Trophoblast cell (in vitro differentiated cells and primary cell): ENCODE results near the gene LRTM1.

Source experiments
- DNase-seq, 2 donors: peaks; one replicate each; pipeline ENCODE4 v3.0.0-alpha.2; 2016
- H2AFZ ChIP-seq: 2 replicates; pipeline ENCODE4 v1.6.1; 2013; ENCODE audit warnings: low read length, moderate library complexity, mild to moderate bottlenecking; ENCODE audit not compliant: insufficient read depth, poor library complexity
- H2AK5ac ChIP-seq: 2 replicates; pipeline ENCODE4 v1.6.1; 2013; ENCODE audit warnings: mild to moderate bottlenecking, low read length
- H2BK120ac ChIP-seq: 2 replicates; pipeline ENCODE4 v1.6.1; 2013; ENCODE audit warnings: low read length, mild to moderate bottlenecking, moderate library complexity; ENCODE audit not compliant: insufficient read depth, poor library complexity
- H2BK12ac ChIP-seq: 2 replicates; pipeline ENCODE4 v1.6.1; 2013; ENCODE audit warnings: mild to moderate bottlenecking, low read length, moderate library complexity
- H2BK5ac ChIP-seq: 2 replicates; pipeline ENCODE4 v1.6.1; 2013; ENCODE audit warnings: low read length, low read depth, moderate library complexity, mild to moderate bottlenecking; ENCODE audit not compliant: poor library complexity
- H3K14ac ChIP-seq: 2 replicates; pipeline ENCODE4 v1.6.1; 2013; ENCODE audit warnings: mild to moderate bottlenecking, low read length
- H3K18ac ChIP-seq: 2 replicates; pipeline ENCODE4 v1.6.1; 2013; ENCODE audit warnings: mild to moderate bottlenecking, low read length
- H3K23ac ChIP-seq: 2 replicates; pipeline ENCODE4 v1.6.1; 2013; ENCODE audit warnings: low read length
- H3K27ac ChIP-seq: 2 replicates; pipeline ENCODE4 v1.5.1; 2013; ENCODE audit warnings: low read depth, mild to moderate bottlenecking, inconsistent platforms, low read length, moderate library complexity
- H3K27me3 ChIP-seq: 2 replicates; pipeline ENCODE4 v1.6.1; 2013; ENCODE audit warnings: inconsistent platforms, mild to moderate bottlenecking, low read length, moderate library complexity; ENCODE audit not compliant: insufficient read depth
- H3K36me3 ChIP-seq, 2 experiments: 1 replicate in 1 of 2; 2 replicates in 1 of 2; pipeline ENCODE4 v1.6.1; 2013; ENCODE audit warnings: low read length in 2 of 2, mild to moderate bottlenecking in 2 of 2, moderate library complexity in 1 of 2; ENCODE audit not compliant: insufficient read depth in 2 of 2, control insufficient read depth in 1 of 2
- H3K4ac ChIP-seq: 2 replicates; pipeline ENCODE4 v1.6.1; 2013; ENCODE audit warnings: low read depth, mild to moderate bottlenecking, low read length, moderate library complexity
- H3K4me1 ChIP-seq, 2 experiments: 1 replicate in 1 of 2; 2 replicates in 1 of 2; pipeline ENCODE4 v1.6.1; 2013; ENCODE audit warnings: low read length in 2 of 2, mild to moderate bottlenecking in 2 of 2, moderate library complexity in 1 of 2; ENCODE audit not compliant: insufficient read depth in 2 of 2, control insufficient read depth in 1 of 2
- H3K4me2 ChIP-seq: 2 replicates; pipeline ENCODE4 v1.6.1; 2013; ENCODE audit warnings: inconsistent platforms, mild to moderate bottlenecking, low read length, moderate library complexity
- H3K4me3 ChIP-seq: 2 replicates; pipeline ENCODE4 v1.5.1; 2013; ENCODE audit warnings: mild to moderate bottlenecking, low read depth, low read length, inconsistent platforms
- H3K79me1 ChIP-seq: one replicate; pipeline ENCODE4 v1.6.1; 2013; ENCODE audit warnings: low read length
- H3K79me2 ChIP-seq: 2 replicates; pipeline ENCODE4 v1.6.1; 2013; ENCODE audit warnings: low read length, mild to moderate bottlenecking; ENCODE audit not compliant: control insufficient read depth, insufficient read depth, poor library complexity
- H3K9ac ChIP-seq: 2 replicates; pipeline ENCODE4 v1.6.1; 2013; ENCODE audit warnings: mild to moderate bottlenecking, low read length
- H3K9me3 ChIP-seq: 2 replicates; pipeline ENCODE4 v1.6.1; 2013; ENCODE audit warnings: low read depth, mild to moderate bottlenecking, control low read depth, inconsistent platforms, low read length; ENCODE audit not compliant: insufficient read depth
- H4K12ac ChIP-seq: 2 replicates; pipeline ENCODE4 v1.6.1; 2013; ENCODE audit warnings: low read depth, mild to moderate bottlenecking, low read length, moderate library complexity
- H4K8ac ChIP-seq: 2 replicates; pipeline ENCODE4 v1.6.1; 2013; ENCODE audit warnings: low read depth, mild to moderate bottlenecking, low read length, moderate library complexity
- H4K91ac ChIP-seq: one replicate; pipeline ENCODE4 v1.6.1; 2013; ENCODE audit warnings: low read depth, mild to moderate bottlenecking, low read length, moderate library complexity
- WGBS: extraction: QIAGEN DNeasy Blood & Tissue Kit; methylation state at CpG from one replicate; pipeline ENCODE4 v1.1.7; 2013; ENCODE audit warnings: missing lambda C conversion rate; ENCODE audit not compliant: insufficient read length, insufficient coverage; ENCODE audit errors: extremely low coverage; 5-methylcytosine and 5-hydroxymethylcytosine counted together

Gene LRTM1

DNA sequence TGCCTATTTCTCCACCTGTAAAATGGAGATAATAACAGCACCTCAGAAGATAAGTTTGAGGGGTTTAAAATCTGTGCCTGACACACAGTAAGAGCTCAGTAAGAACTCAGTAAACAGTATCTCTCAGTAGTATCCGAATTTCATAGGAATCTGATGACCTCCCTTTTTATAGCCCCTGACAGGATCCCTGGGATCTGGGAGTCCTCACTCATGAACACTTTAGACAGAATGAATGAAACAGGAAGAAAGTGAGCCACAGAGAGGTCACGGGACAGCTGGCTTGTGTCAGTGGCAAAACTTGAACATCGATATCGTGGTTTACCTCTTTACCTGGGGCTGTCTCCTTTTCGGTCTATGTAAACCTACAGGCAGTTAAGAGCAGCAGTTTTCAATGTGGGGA is 51.2 kb downstream of the LRTM1 start:
- H4K12ac ChIP-seq = no peak overlapping the region
- no peak overlapping the region for H2BK120ac ChIP-seq
- no peak overlapping the region for H2AFZ ChIP-seq
- no peaks in the 10 kb centered on the region for H3K9me3 ChIP-seq
- H2BK12ac ChIP-seq = peak overlapping the region; percentile 19
- H3K18ac ChIP-seq = no peak overlapping the region
- peaks cover 17 to 37% of the 10 kb centered on the region in 2 experiments for H3K4me1 ChIP-seq
- no peak overlapping the region for H3K9ac ChIP-seq
- H4K91ac ChIP-seq = peak overlapping the region; percentile 11
- H3K79me2 ChIP-seq = no peaks in the 10 kb centered on the region
- H2BK5ac ChIP-seq = no peak overlapping the region
- no CpG with 5 or more reads among the region's 5 CpGs for WGBS
- H3K4me3 ChIP-seq = no peak overlapping the region
- no peaks in the 10 kb centered on the region for H3K36me3 ChIP-seq
- no peak overlapping the region for H3K4ac ChIP-seq
- no peak for DNase-seq
- no peak overlapping the region for H3K14ac ChIP-seq
- H3K27ac ChIP-seq = peak overlapping the region; percentile 45
- no peak overlapping the region for H4K8ac ChIP-seq
- no peaks in the 10 kb centered on the region for H3K27me3 ChIP-seq
- no peak overlapping the region for H3K4me2 ChIP-seq
- no peak overlapping the region for H2AK5ac ChIP-seq
- peaks cover 39% of the 10 kb centered on the region for H3K79me1 ChIP-seq
- no peak overlapping the region for H3K23ac ChIP-seq

- Histone ChIP-seq H4K91ac (peak overlapping the region; percentile 97), H2AFZ (peak overlapping the region; percentile 1), H3K27me3 (no peaks in the 10 kb centered on the region), H3K4me3 (no peak overlapping the region), H3K79me1 (peaks cover 47% of the 10 kb centered on the region), H4K8ac (peak overlapping the region; percentile 72), H4K12ac (no peak overlapping the region), H3K9me3 (no peaks in the 10 kb centered on the region), H3K9ac (no peak overlapping the region), H3K4me1 (peaks cover 16 to 38% of the 10 kb centered on the region in 2 experiments), H2BK120ac (peak overlapping the region; percentile 85), H2BK5ac (peak overlapping the region; percentile 80), H3K4me2 (no peak overlapping the region), H2BK12ac (peak overlapping the region; percentile 34), H3K36me3 (no peaks in the 10 kb centered on the region), H3K23ac (no peak overlapping the region), H3K27ac (peak overlapping the region; percentile 80), H2AK5ac (peak overlapping the region; percentile 57), H3K4ac (peak overlapping the region; percentile 7), H3K18ac (peak overlapping the region; percentile 13), H3K14ac (peak overlapping the region; percentile 41), H3K79me2 (no peaks in the 10 kb centered on the region)
- no peak for DNase-seq
- WGBS = no CpG with 5 or more reads among the region's 8 CpGs
These were observed 52.1 kb downstream of the LRTM1 start for GRCh38 chr3:54875596-54876268.

DNA sequence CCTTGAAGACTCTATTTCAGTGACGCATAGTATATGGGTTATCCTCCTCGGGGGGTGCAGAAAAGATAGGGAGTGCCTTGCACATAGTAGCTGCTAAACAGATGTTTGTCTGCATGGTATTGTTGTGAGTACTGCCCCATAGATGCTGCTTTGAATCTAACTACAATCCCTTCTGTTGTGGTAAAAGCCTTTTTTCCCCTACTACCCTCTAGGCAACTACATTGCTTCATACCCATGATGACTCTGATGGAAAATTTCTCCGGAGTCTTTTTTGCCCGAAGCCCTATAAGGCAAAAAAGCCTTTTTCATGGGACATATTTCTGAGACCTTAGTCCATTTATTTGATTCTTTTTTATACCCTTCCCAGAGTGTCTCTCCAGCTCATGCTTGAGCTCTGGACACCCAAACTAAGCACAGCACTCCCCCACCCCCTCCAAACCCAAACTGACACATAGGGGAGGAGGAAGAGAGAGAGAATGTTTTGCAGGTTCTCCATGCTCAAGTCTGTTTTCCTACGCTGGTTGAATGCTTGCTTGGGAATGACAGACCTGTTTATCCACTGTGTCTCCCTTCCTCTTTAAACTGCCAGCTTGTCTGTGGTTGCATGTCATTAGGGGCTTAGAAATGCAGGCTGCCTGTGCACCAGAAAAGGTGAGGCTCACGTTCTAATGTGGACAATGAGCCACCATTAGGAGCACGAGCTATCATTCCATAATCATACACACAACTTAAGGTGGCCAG is 52.9 kb downstream of the LRTM1 start:
- no peak overlapping the region for H3K4me3 ChIP-seq
- WGBS = no CpG with 5 or more reads among the region's 7 CpGs
- peak overlapping the region; percentile 58 for H2BK12ac ChIP-seq
- H3K9ac ChIP-seq = no peak overlapping the region
- H4K8ac ChIP-seq = peak overlapping the region; percentile 72
- H2BK120ac ChIP-seq = peak overlapping the region; percentile 85
- no peaks in the 10 kb centered on the region for H3K27me3 ChIP-seq
- H3K14ac ChIP-seq = peak overlapping the region; percentile 51
- H2BK5ac ChIP-seq = peak overlapping the region; percentile 80
- H3K4me2 ChIP-seq = peak overlapping the region; percentile 20
- H2AFZ ChIP-seq = no peak overlapping the region
- H2AK5ac ChIP-seq = peak overlapping the region; percentile 57
- peaks cover 49% of the 10 kb centered on the region for H3K79me1 ChIP-seq
- peak overlapping the region; percentile 54 for H3K18ac ChIP-seq
- H3K27ac ChIP-seq = peak overlapping the region; percentile 80
- H3K23ac ChIP-seq = no peak overlapping the region
- DNase-seq = peak; percentile 83 to 92
- H4K12ac ChIP-seq = peak overlapping the region; percentile 47
- no peaks in the 10 kb centered on the region for H3K36me3 ChIP-seq
- H4K91ac ChIP-seq = peak overlapping the region; percentile 97
- peaks cover 18 to 41% of the 10 kb centered on the region in 2 experiments for H3K4me1 ChIP-seq
- H3K9me3 ChIP-seq = no peaks in the 10 kb centered on the region
- H3K79me2 ChIP-seq = no peaks in the 10 kb centered on the region
- no peak overlapping the region for H3K4ac ChIP-seq

DNA sequence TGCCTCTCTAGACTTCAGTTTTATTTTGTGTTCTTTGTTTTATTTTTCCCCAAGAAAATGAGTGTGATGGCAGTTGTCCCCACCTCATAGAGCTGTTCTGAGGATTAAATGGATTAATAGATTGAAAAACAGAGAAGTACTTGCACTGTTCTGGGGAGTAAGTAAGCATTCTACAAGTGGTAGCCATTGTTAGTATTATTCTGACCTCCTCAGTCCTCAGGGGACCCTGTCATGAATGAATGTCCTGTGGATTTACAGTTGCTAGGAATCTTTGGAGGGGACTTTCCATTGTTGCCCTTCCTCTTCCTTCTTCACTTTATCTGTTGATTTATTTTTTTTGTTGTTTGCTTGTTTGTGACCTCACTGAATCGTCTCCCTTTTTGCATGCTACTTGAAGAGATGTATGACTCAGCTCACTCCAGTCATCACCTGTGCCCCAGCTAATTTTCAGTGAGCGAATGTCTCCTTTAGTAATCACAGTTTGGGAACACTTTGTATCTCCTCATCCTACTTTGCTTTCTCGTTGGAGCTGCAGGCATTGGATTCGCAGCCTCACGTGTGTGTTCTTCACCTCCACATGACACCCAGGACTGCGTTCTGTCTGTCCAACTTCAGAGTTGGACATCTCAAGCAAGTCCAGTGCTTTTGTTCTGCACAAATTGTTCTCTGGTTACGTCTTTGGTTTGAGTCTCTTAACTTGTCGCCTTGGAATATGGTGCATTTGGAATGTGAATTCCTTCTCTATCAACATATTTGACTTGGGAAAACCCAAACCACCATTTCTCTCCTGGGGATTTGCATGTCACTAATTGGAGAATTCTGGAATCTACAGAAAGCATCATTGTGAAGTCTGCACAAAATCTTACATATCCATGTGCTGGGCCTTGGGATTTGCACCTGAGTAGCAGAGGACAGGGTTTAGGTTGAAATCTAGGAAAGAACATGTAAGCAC is 54.5 kb downstream of the LRTM1 start:
- Histone ChIP-seq H3K23ac (no peak overlapping the region), H3K27ac (no peak overlapping the region), H3K36me3 (no peaks in the 10 kb centered on the region), H2BK12ac (peak overlapping the region; percentile 85), H3K4me2 (no peak overlapping the region), H3K79me1 (peaks cover 48% of the 10 kb centered on the region), H3K4me3 (no peak overlapping the region), H3K9me3 (no peaks in the 10 kb centered on the region), H3K27me3 (no peaks in the 10 kb centered on the region), H3K14ac (peak overlapping the region; percentile 48), H4K8ac (peak overlapping the region; percentile 49), H4K12ac (no peak overlapping the region), H3K9ac (no peak overlapping the region), H2BK120ac (peak overlapping the region; percentile 64), H4K91ac (peak overlapping the region; percentile 53), H2BK5ac (peak overlapping the region; percentile 41), H3K4me1 (peaks cover 18 to 41% of the 10 kb centered on the region in 2 experiments), H2AFZ (no peak overlapping the region), H3K4ac (no peak overlapping the region), H3K18ac (peak overlapping the region; percentile 72), H3K79me2 (no peaks in the 10 kb centered on the region), H2AK5ac (peak overlapping the region; percentile 46)
- peak; percentile 48 to 78 for DNase-seq
- WGBS = no CpG with 5 or more reads among the region's 8 CpGs
